ENCODE data around the gene HSPBP1.
A peak's percentile ranks its signal among the peaks of the same experiment; 100 is the strongest.

Gene HSPBP1

GRCh38 chr19:55289117-55289796 lies 9.3 kb upstream of the HSPBP1 start:
- Mint-ChIP-seq H3K4me3 (no peak overlapping the region), H3K36me3 (no peaks in the 10 kb centered on the region), H3K9me3 (no peaks in the 10 kb centered on the region), H3K27me3 (no peaks in the 10 kb centered on the region), H3K27ac (no peak overlapping the region), H3K4me1 (no peaks in the 10 kb centered on the region)
- no peak for ATAC-seq

GRCh38 chr19:55287361-55288079 lies 7.6 kb upstream of the HSPBP1 start:
- no peak overlapping the region for H3K27ac Mint-ChIP-seq
- peaks cover 8% of the 10 kb centered on the region for H3K4me1 Mint-ChIP-seq
- ATAC-seq = no peak
- H3K36me3 Mint-ChIP-seq = no peaks in the 10 kb centered on the region
- no peak overlapping the region for H3K4me3 Mint-ChIP-seq
- H3K27me3 Mint-ChIP-seq = no peaks in the 10 kb centered on the region
- no peaks in the 10 kb centered on the region for H3K9me3 Mint-ChIP-seq

- Mint-ChIP-seq H3K27me3 (no peaks in the 10 kb centered on the region), H3K36me3 (no peaks in the 10 kb centered on the region), H3K4me1 (peaks cover 21% of the 10 kb centered on the region), H3K9me3 (no peaks in the 10 kb centered on the region), H3K4me3 (no peak overlapping the region), H3K27ac (peak overlapping the region; percentile 42)
- no peak for ATAC-seq
These were observed 5.5 kb upstream of the HSPBP1 start for GRCh38 chr19:55285229-55285890.

- no peak overlapping the region for H3K4me3 Mint-ChIP-seq
- H3K27me3 Mint-ChIP-seq = no peaks in the 10 kb centered on the region
- peaks cover 5% of the 10 kb centered on the region for H3K36me3 Mint-ChIP-seq
- no peak for ATAC-seq
- H3K27ac Mint-ChIP-seq = peak overlapping the region; percentile 42
- peaks cover 29% of the 10 kb centered on the region for H3K4me1 Mint-ChIP-seq
- no peaks in the 10 kb centered on the region for H3K9me3 Mint-ChIP-seq
These were observed 4.6 kb upstream of the HSPBP1 start for GRCh38 chr19:55284405-55285058.

GRCh38 chr19:55283548-55284377 lies 3.9 kb upstream of the HSPBP1 start, which contains the start of gene BRSK1:
BRSK1 (plus strand) TSS chr19:55283997; CDS start chr19:55284443, 446 bp downstream.
- peak within 1 kb of the TSS; percentile 42 for H3K27ac Mint-ChIP-seq
- H3K27me3 Mint-ChIP-seq = no peaks in the 10 kb centered on the region
- H3K36me3 Mint-ChIP-seq = peaks cover 5% of the 10 kb centered on the region
- H3K4me3 Mint-ChIP-seq = no peak within 1 kb of the TSS
- H3K4me1 Mint-ChIP-seq = peaks cover 36% of the 10 kb centered on the region
- ATAC-seq = peak; percentile 19
- H3K9me3 Mint-ChIP-seq = no peaks in the 10 kb centered on the region

GRCh38 chr19:55279340-55279739 lies 570 bp downstream of the HSPBP1 start:
- H3K9me3 Mint-ChIP-seq = no peaks in the 10 kb centered on the region
- peak overlapping the region; percentile 99 for H3K4me3 Mint-ChIP-seq
- peak overlapping the region; percentile 98 for H3K27ac Mint-ChIP-seq
- no peaks in the 10 kb centered on the region for H3K27me3 Mint-ChIP-seq
- no peak for ATAC-seq
- H3K36me3 Mint-ChIP-seq = peaks cover 10% of the 10 kb centered on the region
- peaks cover 67% of the 10 kb centered on the region for H3K4me1 Mint-ChIP-seq

- no peak overlapping the region for H3K4me3 Mint-ChIP-seq
- H3K27ac Mint-ChIP-seq = peak overlapping the region; percentile 98
- H3K9me3 Mint-ChIP-seq = no peaks in the 10 kb centered on the region
- no peaks in the 10 kb centered on the region for H3K27me3 Mint-ChIP-seq
- peaks cover 14% of the 10 kb centered on the region for H3K36me3 Mint-ChIP-seq
- no peak for ATAC-seq
- H3K4me1 Mint-ChIP-seq = peaks cover 64% of the 10 kb centered on the region
These were observed 1.3 kb downstream of the HSPBP1 start for GRCh38 chr19:55278391-55279135.

- Mint-ChIP-seq H3K4me3 (peak overlapping the region; percentile 49), H3K36me3 (peaks cover 25% of the 10 kb centered on the region), H3K27ac (peak overlapping the region; percentile 85), H3K4me1 (peaks cover 59% of the 10 kb centered on the region), H3K27me3 (no peaks in the 10 kb centered on the region), H3K9me3 (no peaks in the 10 kb centered on the region)
- ATAC-seq = no peak
These were observed 2.4 kb downstream of the HSPBP1 start for GRCh38 chr19:55277494-55277893.

GRCh38 chr19:55276720-55277430 lies 3.0 kb downstream of the HSPBP1 start:
- peaks cover 59% of the 10 kb centered on the region for H3K4me1 Mint-ChIP-seq

GRCh38 chr19:55275851-55276719 lies 3.8 kb downstream of the HSPBP1 start:
- H3K36me3 Mint-ChIP-seq = peaks cover 38% of the 10 kb centered on the region
- H3K9me3 Mint-ChIP-seq = no peaks in the 10 kb centered on the region
- peak overlapping the region; percentile 85 for H3K27ac Mint-ChIP-seq
- peaks cover 53% of the 10 kb centered on the region for H3K4me1 Mint-ChIP-seq
- peak overlapping the region; percentile 49 for H3K4me3 Mint-ChIP-seq
- peak; percentile 80 for ATAC-seq
- no peaks in the 10 kb centered on the region for H3K27me3 Mint-ChIP-seq

More at GRCh38 chr19:55276720-55277430, 3.0 kb downstream of the HSPBP1 start:
- Mint-ChIP-seq H3K36me3 (peaks cover 31% of the 10 kb centered on the region), H3K27me3 (no peaks in the 10 kb centered on the region), H3K9me3 (no peaks in the 10 kb centered on the region), H3K27ac (peak overlapping the region; percentile 85), H3K4me3 (peak overlapping the region; percentile 49)
- peak; percentile 28 for ATAC-seq

GRCh38 chr19:55273978-55274707 lies 5.8 kb downstream of the HSPBP1 start:
- Mint-ChIP-seq H3K4me3 (no peak overlapping the region), H3K9me3 (no peaks in the 10 kb centered on the region), H3K27ac (no peak overlapping the region), H3K36me3 (peaks cover 41% of the 10 kb centered on the region), H3K4me1 (peaks cover 34% of the 10 kb centered on the region), H3K27me3 (no peaks in the 10 kb centered on the region)
- ATAC-seq = no peak

- no peak overlapping the region for H3K27ac Mint-ChIP-seq
- H3K4me1 Mint-ChIP-seq = peaks cover 19% of the 10 kb centered on the region
- peaks cover 43% of the 10 kb centered on the region for H3K36me3 Mint-ChIP-seq
- no peak overlapping the region for H3K4me3 Mint-ChIP-seq
- ATAC-seq = no peak
- H3K27me3 Mint-ChIP-seq = no peaks in the 10 kb centered on the region
- H3K9me3 Mint-ChIP-seq = no peaks in the 10 kb centered on the region
These were observed 7.8 kb downstream of the HSPBP1 start for GRCh38 chr19:55272142-55272541.

Data from stimulated activated memory B cell treated with anti-CD40 and anti-IgM and Interleukin-4, amounts not matched to agents 10 μg/mL and 1 μg/mL and 100 μg/mL, for 72 hours (primary cell).